ENCODE measurements around the gene ACADVL.

Gene ACADVL

DNA sequence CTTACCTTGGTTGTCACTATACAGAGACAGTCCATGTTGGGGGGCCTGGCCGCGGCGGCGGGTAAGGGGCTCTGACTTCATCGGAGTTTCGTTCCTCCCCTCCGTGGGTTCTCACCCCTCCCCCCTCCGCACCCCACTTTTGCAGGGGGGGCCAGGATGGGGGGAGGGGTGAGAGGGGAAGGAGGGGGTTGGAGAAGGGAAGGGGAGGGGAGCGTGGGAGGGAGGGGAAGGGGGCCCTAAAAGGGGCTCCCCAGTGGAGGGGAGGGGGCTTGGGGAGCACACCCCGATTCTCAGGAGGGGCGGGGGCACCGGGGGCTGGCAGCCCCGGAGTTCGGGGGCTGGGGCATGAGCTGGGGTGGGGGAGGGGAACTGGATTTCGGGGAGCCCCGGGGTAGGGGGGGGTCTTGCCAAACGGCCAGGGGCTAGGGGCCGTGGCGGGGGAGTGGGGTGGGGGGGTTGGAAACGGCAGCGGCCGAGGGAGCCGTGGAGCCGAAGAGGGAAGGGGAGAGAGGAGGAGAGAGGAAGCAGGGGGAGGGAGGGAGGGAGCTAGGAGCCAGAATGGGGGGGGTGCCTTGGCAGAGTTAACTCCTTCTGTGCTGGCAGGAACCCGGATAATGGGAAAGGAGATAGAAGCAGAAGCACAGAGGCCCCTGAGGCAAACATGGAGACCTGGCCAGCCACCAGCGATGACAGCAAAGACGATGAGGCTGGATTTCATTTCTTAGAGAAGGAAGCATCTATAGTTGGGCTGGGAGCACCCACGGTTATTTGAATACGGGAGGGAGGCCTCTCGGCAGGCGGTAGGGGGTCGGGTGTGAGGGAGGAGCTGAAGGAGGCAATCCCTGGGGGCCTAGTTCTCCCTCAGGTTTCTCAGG is 2.4 kb upstream of the ACADVL start:
- peak; percentile 56 for DNase-seq (ENCODE audit: low read depth)

- no peak for DNase-seq (ENCODE audit: low read depth)
These were observed 1.6 kb upstream of the ACADVL start for GRCh38 chr17:7218166-7218565.

DNA sequence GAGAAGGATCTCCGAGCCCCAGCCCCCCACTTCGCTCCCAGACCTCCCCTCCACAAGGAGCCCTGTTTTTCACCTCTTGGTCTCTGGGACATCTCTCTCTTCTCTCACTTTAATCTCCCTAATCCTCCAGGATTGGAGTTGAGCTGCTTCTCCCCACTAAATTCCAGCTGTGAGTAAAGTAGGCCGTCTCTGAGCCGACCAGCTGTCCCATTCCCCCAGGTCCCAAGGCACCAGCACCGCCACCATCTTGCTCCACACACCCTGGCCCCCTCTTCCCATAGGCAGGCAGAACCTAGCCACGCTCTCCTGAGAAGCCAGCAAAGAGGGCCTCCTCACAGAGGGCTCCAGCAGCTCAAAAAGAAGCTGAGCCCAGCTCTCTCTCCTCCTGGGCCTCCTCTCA is 980 bp upstream of the ACADVL start:
- DNase-seq (ENCODE audit: low read depth), result no peak

DNA sequence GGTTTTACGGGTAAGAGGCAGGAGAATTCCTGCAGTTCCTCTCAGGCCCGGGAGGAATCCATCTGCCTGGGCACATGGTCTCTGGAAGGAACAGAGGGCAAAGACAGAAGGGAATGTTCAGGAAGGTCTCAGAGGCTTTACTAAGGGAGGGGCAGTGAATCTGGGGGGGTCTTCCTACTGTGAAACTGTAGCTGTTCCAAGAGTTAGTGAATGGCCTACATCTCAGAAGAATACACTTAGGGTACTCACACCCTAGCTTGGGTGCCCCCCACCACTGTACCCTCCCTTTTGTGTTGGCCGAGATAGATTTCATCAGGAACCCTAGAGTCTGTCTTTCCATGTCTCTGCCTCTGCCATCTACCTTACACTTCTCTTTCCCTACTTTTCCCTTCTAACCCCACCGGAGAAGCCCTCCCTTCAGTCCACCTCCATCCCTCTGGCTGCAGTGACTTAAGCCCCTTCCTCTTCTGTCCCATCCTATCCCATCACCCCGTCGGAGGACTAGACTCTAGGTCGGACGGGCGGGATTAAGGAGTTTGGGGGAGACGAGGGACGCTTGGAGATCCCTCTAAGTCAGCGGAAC is 418 bp upstream of the ACADVL start:
- no peak for DNase-seq (ENCODE audit: low read depth)

DNA sequence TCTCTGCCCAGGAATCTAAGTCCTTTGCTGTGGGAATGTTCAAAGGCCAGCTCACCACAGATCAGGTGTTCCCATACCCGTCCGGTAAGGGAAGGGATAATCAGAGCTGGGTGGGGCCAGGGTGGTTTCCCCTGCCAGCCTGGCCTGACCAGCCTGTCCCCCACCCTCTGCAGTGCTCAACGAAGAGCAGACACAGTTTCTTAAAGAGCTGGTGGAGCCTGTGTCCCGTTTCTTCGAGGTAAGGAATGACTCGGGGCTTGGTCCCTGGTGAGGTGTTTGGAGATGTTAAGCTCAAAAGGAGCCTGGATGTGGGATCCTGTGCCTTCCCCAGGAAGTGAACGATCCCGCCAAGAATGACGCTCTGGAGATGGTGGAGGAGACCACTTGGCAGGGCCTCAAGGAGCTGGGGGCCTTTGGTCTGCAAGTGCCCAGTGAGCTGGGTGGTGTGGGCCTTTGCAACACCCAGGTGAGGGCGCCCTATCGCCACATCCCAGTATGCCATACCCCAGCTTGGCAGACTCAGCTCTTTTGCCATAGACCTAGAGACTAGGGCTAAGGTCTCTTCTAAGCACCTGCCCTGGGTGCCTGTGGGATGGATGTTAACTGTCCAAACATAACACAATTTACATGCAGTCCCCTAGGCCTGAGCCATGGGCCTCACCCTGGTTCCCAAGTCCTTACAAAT is 997 bp downstream of the ACADVL start:
- no peak for DNase-seq (ENCODE audit: low read depth)

GRCh38 chr17:7221278-7222092 is 1.7 kb downstream of the ACADVL start:
- no peak for DNase-seq (ENCODE audit: low read depth)

- DNase-seq (ENCODE audit: low read depth), result no peak
These were observed 2.6 kb downstream of the ACADVL start for GRCh38 chr17:7222093-7222971.

GRCh38 chr17:7222972-7223292 is 3.2 kb downstream of the ACADVL start:
- DNase-seq (ENCODE audit: low read depth), result no peak

DNA sequence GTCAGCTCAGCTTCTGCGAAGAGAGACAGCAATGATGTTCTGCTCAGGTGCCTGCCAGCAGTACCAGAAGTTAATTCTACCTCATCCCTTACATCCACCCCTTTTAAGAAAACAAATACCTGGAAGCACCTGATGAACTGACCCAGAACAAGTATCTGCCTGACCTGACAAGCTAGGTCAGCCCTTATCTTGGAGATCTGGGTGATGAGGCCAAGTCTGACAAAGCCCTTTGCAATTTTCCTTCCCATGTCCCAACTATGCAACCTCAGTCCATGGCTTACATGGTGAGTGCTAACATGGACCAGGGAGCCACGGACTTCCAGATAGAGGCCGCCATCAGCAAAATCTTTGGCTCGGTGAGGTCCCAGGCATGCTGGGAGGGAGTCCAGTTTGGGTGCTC is 3.6 kb downstream of the ACADVL start:
- DNase-seq (ENCODE audit: low read depth), result no peak

DNA sequence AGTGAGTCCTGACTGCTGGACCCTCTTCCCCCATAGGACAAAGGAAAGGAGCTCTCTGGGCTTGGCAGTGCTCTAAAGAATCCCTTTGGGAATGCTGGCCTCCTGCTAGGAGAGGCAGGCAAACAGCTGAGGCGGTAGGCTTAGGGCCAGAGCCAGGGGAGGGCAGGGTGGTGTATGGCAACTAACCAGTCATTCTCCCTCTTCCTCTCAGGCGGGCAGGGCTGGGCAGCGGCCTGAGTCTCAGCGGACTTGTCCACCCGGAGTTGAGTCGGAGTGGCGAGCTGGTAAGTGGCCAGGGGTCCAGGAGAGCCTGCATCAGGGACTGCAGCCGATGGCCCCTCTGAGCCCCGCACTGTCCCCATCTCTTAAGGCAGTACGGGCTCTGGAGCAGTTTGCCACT is 4.4 kb downstream of the ACADVL start:
- no peak for DNase-seq (ENCODE audit: low read depth)

DNA sequence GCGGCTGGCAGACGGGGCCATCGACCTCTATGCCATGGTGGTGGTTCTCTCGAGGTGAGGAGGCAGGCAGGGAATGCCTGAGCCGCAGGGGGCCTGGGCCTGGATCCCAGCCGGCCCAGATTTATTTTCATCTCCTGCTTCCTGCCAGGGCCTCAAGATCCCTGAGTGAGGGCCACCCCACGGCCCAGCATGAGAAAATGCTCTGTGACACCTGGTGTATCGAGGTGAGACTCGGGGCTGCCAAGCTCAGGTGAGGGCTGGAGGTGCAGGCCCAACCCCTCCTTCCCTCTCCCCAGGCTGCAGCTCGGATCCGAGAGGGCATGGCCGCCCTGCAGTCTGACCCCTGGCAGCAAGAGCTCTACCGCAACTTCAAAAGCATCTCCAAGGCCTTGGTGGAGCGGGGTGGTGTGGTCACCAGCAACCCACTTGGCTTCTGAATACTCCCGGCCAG is 4.9 kb downstream of the ACADVL start:
- DNase-seq (ENCODE audit: low read depth), result no peak

GRCh38 chr17:7225711-7226331 is 6.1 kb downstream of the ACADVL start:
- DNase-seq (ENCODE audit: low read depth), result no peak

- no peak for DNase-seq (ENCODE audit: low read depth)
These were observed 7.3 kb downstream of the ACADVL start for GRCh38 chr17:7226721-7227710.

DNA sequence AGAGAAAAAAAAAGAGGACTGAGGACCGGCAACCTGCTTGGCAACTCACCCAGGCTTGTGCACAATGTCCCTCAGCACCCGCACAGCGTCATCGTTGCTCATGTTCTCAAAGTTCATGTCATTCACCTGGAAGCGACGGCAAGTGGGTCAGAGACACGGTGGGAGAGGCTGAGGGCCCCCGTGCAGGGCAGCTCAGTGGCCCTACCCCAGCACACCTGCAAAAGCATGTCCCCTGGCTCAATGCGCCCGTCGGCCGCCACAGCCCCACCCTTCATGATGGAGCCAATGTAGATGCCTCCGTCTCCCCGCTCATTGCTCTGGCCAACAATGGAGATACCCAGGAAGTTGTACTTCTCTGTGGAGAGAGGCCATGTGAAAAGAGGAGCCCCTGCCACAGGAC is 9.2 kb downstream of the ACADVL start:
- DNase-seq (ENCODE audit: low read depth), result no peak

- DNase-seq (ENCODE audit: low read depth), result no peak
These were observed 9.8 kb downstream of the ACADVL start for GRCh38 chr17:7229504-7229903.

DNA sequence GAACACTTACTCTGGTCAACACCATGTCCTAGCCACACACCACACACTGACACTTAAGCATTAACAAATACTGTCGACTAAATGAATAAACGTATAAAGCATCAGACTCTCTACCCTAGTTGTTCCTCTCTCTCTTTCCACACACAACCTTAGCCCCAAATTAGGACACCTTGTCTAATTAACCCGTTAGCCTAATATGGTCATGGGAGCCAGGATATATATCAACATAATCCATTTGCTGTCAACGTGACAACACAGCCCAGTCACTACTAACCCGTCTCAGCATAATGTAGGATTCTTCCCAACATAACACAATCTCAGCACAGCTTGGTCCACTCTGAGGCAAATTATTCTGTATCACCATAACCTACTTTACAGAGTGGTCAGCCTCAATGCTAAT is 12.4 kb downstream of the ACADVL start:
- DNase-seq (ENCODE audit: low read depth), result no peak

DNA sequence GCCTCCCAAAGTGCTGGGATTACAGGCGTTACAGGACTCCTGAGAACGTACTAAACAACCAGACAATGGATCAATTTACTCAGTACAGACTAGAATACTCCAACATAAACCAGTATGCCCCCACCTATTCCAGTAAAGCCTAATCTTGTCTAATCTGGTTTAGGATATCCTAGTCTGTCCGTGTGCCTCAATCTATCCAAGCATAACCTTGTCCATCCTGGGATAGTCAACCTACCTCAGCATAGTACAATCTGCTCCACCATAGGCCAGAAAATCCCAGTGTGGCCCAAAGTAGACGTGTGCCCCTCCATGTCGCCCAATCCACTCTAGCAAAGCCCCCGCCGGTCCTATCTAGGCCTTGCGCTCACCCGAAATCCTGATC is 14.0 kb downstream of the ACADVL start:
- DNase-seq (ENCODE audit: low read depth), result no peak

- peak; percentile 85 for DNase-seq (ENCODE audit: low read depth)
These were observed 14.6 kb downstream of the ACADVL start, which contains the start of gene DVL2 for GRCh38 chr17:7234083-7234951. Gene DVL2, minus strand, starts transcription at chr17:7234517. Its CDS starts 255 bp downstream, at chr17:7234262.
